GM12878 (cell line): ENCODE results near the gene FGFRL1.

Source experiments
- BMI1 ChIP-seq: fragments of 450-650 bp; IDR thresholded peaks from 2 replicates; pipeline ENCODE4 v1.6.1; 2016; ENCODE audit warnings: mild to moderate bottlenecking, moderate library complexity, borderline replicate concordance
- RAD21 ChIP-seq: IDR thresholded peaks from 2 replicates; pipeline ENCODE4 v1.6.1; 2011; ENCODE audit warnings: mild to moderate bottlenecking, low read depth, low read length, moderate library complexity; ENCODE audit not compliant: insufficient read depth

DNA sequence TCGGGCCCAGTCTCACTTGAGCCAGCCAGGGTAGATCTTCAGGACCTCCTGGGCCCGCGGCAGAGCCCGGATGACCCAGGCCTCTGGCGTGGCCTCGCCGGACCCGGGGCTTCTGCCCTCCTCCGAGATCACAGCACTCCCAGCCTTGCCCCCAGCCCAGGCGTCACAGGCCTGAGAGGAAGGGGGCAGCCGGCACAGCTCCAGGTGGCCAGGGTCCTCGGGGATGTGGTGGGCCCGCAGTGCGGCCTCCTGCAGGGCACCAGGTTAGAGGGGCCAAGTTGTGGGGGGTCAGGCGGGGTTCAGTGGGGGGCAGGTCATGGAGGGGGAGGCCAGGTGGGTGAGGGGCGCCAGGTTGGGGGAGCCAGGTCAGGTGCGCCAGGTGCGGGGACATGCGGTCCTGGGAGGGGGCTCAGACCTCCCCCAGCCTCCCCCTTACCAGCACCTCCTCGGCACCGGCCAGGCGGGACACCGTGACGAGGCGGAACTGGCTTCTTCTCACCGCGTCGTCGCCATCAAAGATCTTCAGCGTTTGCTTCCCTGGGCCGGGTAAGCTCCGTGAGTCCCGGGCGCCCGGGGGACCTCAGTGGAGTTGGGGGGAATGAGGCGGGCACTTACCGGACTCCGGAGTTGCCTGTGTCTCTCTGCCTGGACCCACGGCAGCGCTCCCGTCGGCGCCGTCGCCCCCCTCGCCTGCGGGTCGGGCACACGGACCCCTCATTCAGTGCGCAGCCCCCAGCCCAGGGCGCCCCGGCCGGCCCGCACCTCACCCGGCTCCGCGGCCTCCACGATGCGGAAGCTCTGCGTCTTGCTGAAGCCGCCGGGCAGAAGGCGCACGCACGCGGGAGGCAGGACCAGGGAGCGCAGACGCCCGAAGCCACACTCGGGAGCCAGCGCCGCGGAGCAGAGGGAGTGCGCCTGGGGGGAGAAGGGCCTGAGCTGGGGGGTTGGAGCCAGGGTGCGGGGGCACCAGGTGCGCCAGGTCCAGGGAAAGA is 44.0 kb upstream of the FGFRL1 start:
- TF ChIP-seq BMI1: no peak
- no peak for TF ChIP-seq RAD21
